Measurements from ENCODE around the gene NAT16. TPM values are rescaled to one million over a fixed set of nuclear protein-coding genes. Genes with fewer than 3 reads are reported as not detected.

The NAT16 gene
- total and polyA plus RNA-seq, 10 of the 15 experiments (the other 5 are each of a cell fraction or from before 2014, with no cell fraction given): not detected

DNA sequence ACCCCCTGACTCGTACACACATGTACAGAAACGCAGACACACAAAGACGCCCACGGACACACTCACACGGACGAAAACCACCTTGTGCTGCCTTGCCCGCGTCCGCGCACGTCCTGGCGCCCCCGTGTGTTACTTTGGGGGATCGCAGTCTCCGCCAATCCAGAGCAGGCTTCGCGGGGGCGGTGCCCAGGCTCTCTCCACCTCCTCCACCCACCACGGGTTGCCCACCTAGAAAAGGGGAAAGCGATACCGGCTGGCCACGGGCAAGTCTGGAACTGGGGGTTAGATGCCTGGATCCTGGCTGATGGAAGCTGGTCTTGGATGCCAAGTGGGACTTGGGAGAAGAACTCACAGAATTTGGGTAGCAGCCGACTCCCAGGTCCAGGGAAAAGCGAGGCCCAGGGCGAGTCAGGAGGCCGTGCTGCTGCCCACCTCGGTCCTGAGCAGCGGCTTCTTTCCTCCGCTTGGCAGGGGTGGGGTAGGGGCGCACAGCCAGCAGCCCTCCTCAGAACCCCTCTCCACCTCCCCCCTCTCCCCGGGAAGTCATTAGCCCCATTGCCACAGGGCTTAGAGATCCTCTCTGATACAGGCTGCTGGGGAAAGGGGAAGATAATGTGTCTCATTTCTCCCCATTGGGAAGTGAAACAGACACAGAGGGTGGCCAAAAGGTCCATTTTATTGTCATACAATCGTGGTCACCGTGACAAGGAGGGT is 10.1 kb downstream of the NAT16 start:
- peak; percentile 97 for FAIRE-seq
- TF ChIP-seq HDAC2 (IDR thresholded peaks at IDR 0.05) (no peak), RAD51 (IDR thresholded peaks at IDR 0.05) (no peak), TCF7 (IDR thresholded peaks at IDR 0.05; ENCODE audit: borderline replicate concordance) (no peak), MYB (IDR thresholded peaks at IDR 0.05; ENCODE audit: borderline replicate concordance, low read depth, low read length) (no peak), EZH2 (IDR thresholded peaks at IDR 0.05; ENCODE audit: borderline replicate concordance, control insufficient read depth, low read depth, low read length) (no peak), SREBF1 (IDR thresholded peaks at IDR 0.05; ENCODE audit: low read length) (no peak), RB1 (IDR thresholded peaks at IDR 0.05; ENCODE audit: borderline replicate concordance) (peak; percentile 82; the same call in 1 of the 2 replicates), IKZF1 (conservative IDR thresholded peaks at IDR 0.05) (peak; percentile 28; the same call in 1 of the 2 replicates), SUZ12 (IDR thresholded peaks at IDR 0.05; ENCODE audit: unreplicated experiment) (no peak), KAT2A (conservative IDR thresholded peaks at IDR 0.05; ENCODE audit: control insufficient read depth, low read depth, low read length) (no peak), YY1 (IDR thresholded peaks at IDR 0.05; ENCODE audit: low read depth, low read length) (peak; percentile 32; the same call in 1 of the 2 replicates), MTA3 (IDR thresholded peaks at IDR 0.05; ENCODE audit: borderline replicate concordance, low read length) (no peak), NR2F1 (conservative IDR thresholded peaks at IDR 0.05) (no peak), NR2C2 (IDR thresholded peaks at IDR 0.05; ENCODE audit: borderline replicate concordance, control insufficient read depth, insufficient read length, low read depth) (no peak), NFYB (IDR thresholded peaks at IDR 0.05; ENCODE audit: insufficient read depth, low read depth, low read length) (no peak), POLR2AphosphoS5 (IDR thresholded peaks at IDR 0.05; ENCODE audit: low read length) (no peak), CREB1 (IDR thresholded peaks at IDR 0.05; ENCODE audit: low read depth) (peak; percentile 42; the same call in 1 of the 2 replicates), FOXM1 (IDR thresholded peaks at IDR 0.05; ENCODE audit: low read depth, low read length) (no peak), CBX5 (IDR thresholded peaks at IDR 0.05; ENCODE audit: low read depth) (no peak)
- TF ChIP-seq, protein P1, sequence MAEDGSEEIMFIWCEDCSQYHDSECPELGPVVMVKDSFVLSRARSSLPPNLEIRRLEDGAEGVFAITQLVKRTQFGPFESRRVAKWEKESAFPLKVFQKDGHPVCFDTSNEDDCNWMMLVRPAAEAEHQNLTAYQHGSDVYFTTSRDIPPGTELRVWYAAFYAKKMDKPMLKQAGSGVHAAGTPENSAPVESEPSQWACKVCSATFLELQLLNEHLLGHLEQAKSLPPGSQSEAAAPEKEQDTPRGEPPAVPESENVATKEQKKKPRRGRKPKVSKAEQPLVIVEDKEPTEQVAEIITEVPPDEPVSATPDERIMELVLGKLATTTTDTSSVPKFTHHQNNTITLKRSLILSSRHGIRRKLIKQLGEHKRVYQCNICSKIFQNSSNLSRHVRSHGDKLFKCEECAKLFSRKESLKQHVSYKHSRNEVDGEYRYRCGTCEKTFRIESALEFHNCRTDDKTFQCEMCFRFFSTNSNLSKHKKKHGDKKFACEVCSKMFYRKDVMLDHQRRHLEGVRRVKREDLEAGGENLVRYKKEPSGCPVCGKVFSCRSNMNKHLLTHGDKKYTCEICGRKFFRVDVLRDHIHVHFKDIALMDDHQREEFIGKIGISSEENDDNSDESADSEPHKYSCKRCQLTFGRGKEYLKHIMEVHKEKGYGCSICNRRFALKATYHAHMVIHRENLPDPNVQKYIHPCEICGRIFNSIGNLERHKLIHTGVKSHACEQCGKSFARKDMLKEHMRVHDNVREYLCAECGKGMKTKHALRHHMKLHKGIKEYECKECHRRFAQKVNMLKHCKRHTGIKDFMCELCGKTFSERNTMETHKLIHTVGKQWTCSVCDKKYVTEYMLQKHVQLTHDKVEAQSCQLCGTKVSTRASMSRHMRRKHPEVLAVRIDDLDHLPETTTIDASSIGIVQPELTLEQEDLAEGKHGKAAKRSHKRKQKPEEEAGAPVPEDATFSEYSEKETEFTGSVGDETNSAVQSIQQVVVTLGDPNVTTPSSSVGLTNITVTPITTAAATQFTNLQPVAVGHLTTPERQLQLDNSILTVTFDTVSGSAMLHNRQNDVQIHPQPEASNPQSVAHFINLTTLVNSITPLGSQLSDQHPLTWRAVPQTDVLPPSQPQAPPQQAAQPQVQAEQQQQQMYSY (CRISPR knock-in tag; IDR thresholded peaks at IDR 0.05): no peak
- TF ChIP-seq, protein P2, sequence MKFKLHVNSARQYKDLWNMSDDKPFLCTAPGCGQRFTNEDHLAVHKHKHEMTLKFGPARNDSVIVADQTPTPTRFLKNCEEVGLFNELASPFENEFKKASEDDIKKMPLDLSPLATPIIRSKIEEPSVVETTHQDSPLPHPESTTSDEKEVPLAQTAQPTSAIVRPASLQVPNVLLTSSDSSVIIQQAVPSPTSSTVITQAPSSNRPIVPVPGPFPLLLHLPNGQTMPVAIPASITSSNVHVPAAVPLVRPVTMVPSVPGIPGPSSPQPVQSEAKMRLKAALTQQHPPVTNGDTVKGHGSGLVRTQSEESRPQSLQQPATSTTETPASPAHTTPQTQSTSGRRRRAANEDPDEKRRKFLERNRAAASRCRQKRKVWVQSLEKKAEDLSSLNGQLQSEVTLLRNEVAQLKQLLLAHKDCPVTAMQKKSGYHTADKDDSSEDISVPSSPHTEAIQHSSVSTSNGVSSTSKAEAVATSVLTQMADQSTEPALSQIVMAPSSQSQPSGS (IDR thresholded peaks at IDR 0.05; ENCODE audit: low read length): no peak

More for the DNA sequence above, 10.1 kb downstream of the NAT16 start:
- Histone ChIP-seq H3K27ac (ENCODE audit: control insufficient read depth, insufficient read depth) (no peak overlapping the region), H3K36me3 (ENCODE audit: control insufficient read depth in 2 of 2, insufficient read depth in 2 of 2, low read length in 1 of 2) (no peaks in the 10 kb centered on the region), H3K9ac (ENCODE audit: control insufficient read depth, insufficient read depth, low read length) (no peak overlapping the region), H3K27me3 (replicated peaks in 1 of 2; ENCODE audit: control insufficient read depth in 2 of 2, insufficient read depth in 2 of 2, low read length in 1 of 2) (peaks cover 33 to 36% of the 10 kb centered on the region in 2 experiments), H3K79me2 (ENCODE audit: control insufficient read depth, insufficient read depth, low read length) (no peaks in the 10 kb centered on the region), H4K20me1 (ENCODE audit: control insufficient read depth, insufficient read depth) (no peaks in the 10 kb centered on the region), H3K4me1 (ENCODE audit: control insufficient read depth, insufficient read depth, low read length) (peaks cover 11% of the 10 kb centered on the region), H3K9me3 (replicated peaks; ENCODE audit: control insufficient read depth, insufficient read depth, low read length) (no peaks in the 10 kb centered on the region; the same call in 2 of the 3 replicates), H2AFZ (ENCODE audit: control insufficient read depth, low read depth, low read length) (no peak overlapping the region), H3K4me3 (no peak overlapping the region), H3K4me2 (ENCODE audit: control insufficient read depth, insufficient read depth) (peak overlapping the region; percentile 33; the same call in 1 of the 2 replicates)
- ATAC-seq (peak; percentile 75), DNase-seq (ENCODE audit: low read depth, low spot score) (no peak)
- ChIA-PET RAD21 (ENCODE audit: unreplicated experiment) (interaction anchor here (2.7 kb wide), 1 partner anchor 26 kb away, joined by 20 read pairs; no protein-coding TSS in a partner anchor), POLR2A (no interaction called here), SMC1A (ENCODE audit: uncharacterized antibody, unreplicated experiment) (interaction anchor here (1.0 to 2.6 kb wide), 3 partner anchors 12 to 27 kb away, joined by 3 to 10 read pairs (median 3); no protein-coding TSS in a partner anchor), CTCF (interaction anchor here (0.6 to 6.1 kb wide), 8 partner anchors 13 to 1445 kb away, joined by 3 to 80 read pairs (median 3); partner anchors contain the start of gene TRIM56)
- in situ Hi-C loops (cut with MboI) (no loop called here), intact Hi-C loops (cut with micrococcal nuclease; ENCODE audit: unreplicated experiment) (loop anchor here (1.0 kb wide), 2 partner anchors 18 to 26 kb away; no protein-coding TSS in a partner anchor)
- no TSS peak for BruUV-seq (replicated peaks)
- WGBS (ENCODE audit: insufficient coverage, insufficient replicate concordance, low lambda C conversion rate, missing lambda C conversion rate): 3% methylated on average over 33 of the region's 33 CpGs

Data from GM12878 (cell line).